HG03354 (cell line): Measurements from ENCODE around the gene CGN.
"Not testable (repeated sequence)": the region's sequence is repeated elsewhere in the genome, so short reads cannot be mapped to it uniquely, and the experiment has no call there.

Experiments used
- ATAC-seq: cut with Tn5 transposase; IDR thresholded peaks from one replicate; pipeline ENCODE4 v1.9.1; 2021; ENCODE audit warnings: mild to moderate bottlenecking; ENCODE audit not compliant: unreplicated experiment, poor library complexity, severe bottlenecking

CGN gene

DNA sequence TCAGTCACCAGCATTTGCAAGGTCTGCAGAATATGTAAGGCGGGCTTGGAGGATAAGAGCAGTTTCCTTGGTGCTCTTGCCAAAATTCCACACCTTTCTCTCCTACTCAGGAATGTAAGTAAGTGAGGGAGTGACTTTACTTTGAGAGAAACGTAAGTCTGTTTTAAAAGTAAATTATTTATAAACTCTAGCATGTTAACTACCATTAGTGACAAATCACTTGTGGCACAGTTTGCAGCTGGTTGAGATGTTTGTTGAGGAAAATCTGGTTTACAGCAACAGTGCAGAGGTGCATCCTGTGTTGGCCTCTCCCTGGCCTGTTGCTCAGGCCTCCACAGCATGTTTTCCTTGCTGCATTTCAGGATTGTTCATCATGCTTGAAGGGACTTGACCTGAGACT, 8.5 kb downstream of the CGN start:
- no peak for ATAC-seq

- ATAC-seq = no peak
Observed at GRCh38 chr1:151520359-151520758, 9.2 kb downstream of the CGN start.

GRCh38 chr1:151522427-151522826, 11.2 kb downstream of the CGN start:
- ATAC-seq = not testable (repeated sequence)

DNA sequence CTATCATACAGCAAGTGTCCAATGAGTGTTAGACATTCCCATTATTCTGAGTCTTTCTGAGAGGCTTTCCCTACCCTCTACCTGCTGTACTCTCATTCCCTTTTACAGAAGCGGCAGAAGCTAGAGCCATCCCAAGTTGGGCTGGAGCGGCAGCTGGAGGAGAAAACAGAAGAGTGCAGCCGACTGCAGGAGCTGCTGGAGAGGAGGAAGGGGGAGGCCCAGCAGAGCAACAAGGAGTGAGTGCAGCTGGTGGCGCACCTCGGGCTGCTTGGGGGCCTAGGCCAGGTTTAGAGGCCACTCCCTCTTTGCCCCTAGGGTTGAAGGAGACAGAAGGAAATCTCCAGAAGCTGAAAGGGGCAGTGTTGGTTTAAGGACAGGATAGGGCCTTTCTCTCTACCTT, 12.1 kb downstream of the CGN start:
- ATAC-seq = no peak

- no peak for ATAC-seq
Observed at GRCh38 chr1:151524736-151525135, 13.5 kb downstream of the CGN start.

GRCh38 chr1:151526735-151527525, 15.7 kb downstream of the CGN start:
- no peak for ATAC-seq

DNA sequence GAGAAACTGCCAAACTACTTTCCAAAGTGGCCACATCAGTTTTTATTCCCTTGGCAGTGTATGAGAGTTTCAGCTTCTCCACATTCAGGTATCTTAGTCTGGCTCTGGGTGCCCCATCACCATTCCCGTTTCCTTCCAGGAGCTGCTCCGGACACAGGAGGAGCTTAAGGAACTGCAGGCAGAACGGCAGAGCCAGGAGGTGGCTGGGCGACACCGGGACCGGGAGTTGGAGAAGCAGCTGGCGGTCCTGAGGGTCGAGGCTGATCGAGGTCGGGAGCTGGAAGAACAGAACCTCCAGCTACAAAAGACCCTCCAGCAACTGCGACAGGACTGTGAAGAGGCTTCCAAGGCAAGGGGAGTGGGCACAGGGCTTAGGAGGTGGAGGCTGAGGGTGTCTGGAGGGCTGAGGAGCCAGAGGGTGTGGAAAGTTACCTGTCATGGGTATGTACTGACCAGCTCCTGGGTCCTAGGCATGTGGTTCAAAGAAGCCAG, 18.1 kb downstream of the CGN start:
- ATAC-seq = no peak

DNA sequence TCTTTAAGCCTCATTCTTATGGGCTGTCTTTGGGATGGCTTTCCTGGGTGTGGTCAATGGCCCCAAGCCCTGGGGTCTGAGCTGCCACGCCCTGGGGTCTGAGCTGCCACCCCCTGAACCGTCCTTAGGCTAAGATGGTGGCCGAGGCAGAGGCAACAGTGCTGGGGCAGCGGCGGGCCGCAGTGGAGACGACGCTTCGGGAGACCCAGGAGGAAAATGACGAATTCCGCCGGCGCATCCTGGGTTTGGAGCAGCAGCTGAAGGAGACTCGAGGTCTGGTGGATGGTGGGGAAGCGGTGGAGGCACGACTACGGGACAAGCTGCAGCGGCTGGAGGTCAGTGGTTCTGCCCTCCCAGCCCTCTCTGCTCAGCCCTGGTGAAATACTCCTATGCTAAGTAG, 18.6 kb downstream of the CGN start:
- no peak for ATAC-seq

DNA sequence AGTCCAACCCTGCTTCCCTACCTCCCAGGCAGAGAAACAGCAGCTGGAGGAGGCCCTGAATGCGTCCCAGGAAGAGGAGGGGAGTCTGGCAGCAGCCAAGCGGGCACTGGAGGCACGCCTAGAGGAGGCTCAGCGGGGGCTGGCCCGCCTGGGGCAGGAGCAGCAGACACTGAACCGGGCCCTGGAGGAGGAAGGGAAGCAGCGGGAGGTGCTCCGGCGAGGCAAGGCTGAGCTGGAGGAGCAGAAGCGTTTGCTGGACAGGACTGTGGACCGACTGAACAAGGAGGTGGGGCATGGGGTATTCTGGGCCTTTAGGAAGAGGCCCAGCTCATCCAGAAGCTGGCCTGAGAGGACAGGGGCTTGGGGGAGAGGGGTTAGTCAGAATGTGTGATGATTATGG, 19.3 kb downstream of the CGN start:
- no peak for ATAC-seq

DNA sequence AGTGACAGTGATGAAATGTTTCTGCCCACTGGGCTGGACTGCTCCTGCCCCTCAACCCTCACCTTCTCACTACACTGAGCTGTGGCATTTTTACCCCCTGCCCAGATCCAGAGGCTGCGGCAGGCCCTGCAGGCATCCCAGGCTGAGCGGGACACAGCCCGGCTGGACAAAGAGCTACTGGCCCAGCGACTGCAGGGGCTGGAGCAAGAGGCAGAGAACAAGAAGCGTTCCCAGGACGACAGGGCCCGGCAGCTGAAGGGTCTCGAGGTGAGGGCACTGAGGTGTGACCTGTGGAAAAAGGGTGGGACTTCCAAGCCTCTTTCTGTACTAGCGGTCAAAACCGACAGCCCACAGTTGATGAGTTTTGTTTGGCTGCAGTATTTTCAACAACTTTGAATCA, 22.7 kb downstream of the CGN start:
- ATAC-seq = no peak

DNA sequence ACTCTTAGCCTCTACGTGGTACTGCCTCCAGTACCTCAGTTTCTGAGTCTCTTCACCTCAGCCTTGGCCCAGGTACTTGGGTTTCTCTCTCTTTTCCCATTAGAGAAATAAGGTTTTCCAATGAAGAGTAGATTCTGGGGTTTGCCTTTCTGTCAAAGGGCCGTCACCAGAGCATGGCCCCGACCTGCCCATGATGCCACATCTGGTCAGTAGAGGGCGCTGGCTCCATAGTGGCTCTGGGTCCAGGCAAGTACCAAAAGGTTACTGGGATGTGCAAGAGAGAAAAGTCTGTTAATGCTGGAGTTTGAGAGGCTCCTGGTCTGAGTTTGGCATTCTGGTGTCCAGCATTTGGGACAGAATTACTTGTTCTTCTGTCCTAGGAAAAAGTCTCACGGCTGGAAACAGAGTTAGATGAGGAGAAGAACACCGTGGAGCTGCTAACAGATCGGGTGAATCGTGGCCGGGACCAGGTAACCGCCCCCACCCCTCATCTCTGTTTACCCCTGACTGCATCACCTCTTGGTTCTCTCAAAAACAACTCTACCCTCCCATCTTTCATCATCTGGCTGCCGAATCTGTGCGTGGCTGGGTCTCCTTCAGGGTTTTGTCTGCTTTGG, 23.6 kb downstream of the CGN start:
- no peak for ATAC-seq

GRCh38 chr1:151535326-151536271, 24.4 kb downstream of the CGN start:
- ATAC-seq = no peak

DNA sequence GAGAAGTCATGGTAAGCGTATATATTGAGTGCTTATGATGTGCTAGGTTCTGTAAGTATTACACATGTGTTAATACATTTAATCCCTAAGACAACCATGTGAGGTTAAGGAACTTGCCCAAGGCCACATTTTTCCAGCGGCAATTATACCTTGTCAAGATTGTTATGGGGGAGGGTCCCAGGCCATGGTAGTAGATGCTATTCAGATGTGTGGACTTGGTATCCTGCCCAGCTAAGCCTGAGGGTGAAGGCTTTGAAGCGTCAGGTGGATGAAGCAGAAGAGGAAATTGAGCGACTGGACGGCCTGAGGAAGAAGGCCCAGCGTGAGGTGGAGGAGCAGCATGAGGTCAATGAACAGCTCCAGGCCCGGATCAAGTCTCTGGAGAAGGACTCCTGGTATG, 25.3 kb downstream of the CGN start:
- ATAC-seq = no peak

GRCh38 chr1:151537112-151537511, 25.9 kb downstream of the CGN start:
- no peak for ATAC-seq

- ATAC-seq = peak; percentile 45
Observed at GRCh38 chr1:151539321-151540020, 28.3 kb downstream of the CGN start.

- peak; percentile 97 for ATAC-seq
Observed at GRCh38 chr1:151540021-151540981, 29.1 kb downstream of the CGN start, which contains the start of gene TUFT1. TSS of gene TUFT1 (plus strand) at chr1:151540309. CDS start at chr1:151540367, 58 bp downstream.

- no peak for ATAC-seq
Observed at GRCh38 chr1:151540982-151541377, 29.8 kb downstream of the CGN start.

DNA sequence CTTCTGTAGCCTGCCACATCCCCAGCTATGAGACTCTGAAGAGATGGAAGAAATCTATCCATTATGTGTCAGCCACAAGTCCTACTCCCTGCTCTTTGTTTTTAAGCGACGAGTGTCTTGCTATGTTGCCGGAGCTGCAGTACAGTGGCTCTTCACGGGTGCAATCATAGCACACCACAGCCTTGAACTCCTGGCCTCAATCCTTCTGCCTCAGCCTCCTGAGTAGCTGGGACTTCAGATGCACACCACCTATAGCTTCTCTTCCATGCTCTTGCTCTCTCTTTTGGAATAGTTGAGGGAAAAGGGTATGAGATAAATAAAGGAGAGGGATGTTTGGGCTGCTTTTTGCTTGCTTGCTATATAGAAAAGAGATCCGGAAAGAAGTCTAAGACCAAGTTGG, 30.6 kb downstream of the CGN start:
- ATAC-seq = no peak
